Neuronal stem cell (in vitro differentiated cells): Measurements from ENCODE around the gene TNRC18.

Experiments used
- DNase-seq: peaks from one replicate; pipeline ENCODE4 v3.0.0-alpha.2; 2013; ENCODE audit warnings: low spot score
- H2AFZ ChIP-seq: one replicate; pipeline ENCODE4 v1.6.1; 2013; ENCODE audit warnings: mild to moderate bottlenecking, low read length, inconsistent platforms
- H2AK5ac ChIP-seq: 2 replicates; pipeline ENCODE4 v1.6.1; 2013; ENCODE audit warnings: low read depth, mild to moderate bottlenecking, inconsistent platforms, low read length, moderate library complexity, mixed read lengths
- H2BK120ac ChIP-seq: 2 replicates; pipeline ENCODE4 v1.6.1; 2013; ENCODE audit warnings: low read depth, mild to moderate bottlenecking, inconsistent platforms, low read length, moderate library complexity, mixed read lengths
- H2BK12ac ChIP-seq: one replicate; pipeline ENCODE4 v1.6.1; 2013; ENCODE audit warnings: low read length, inconsistent platforms
- H2BK15ac ChIP-seq: 2 replicates; pipeline ENCODE4 v1.6.1; 2013; ENCODE audit warnings: mild to moderate bottlenecking, low read length, inconsistent platforms, mixed read lengths
- H2BK5ac ChIP-seq: one replicate; pipeline ENCODE4 v1.6.1; 2013; ENCODE audit warnings: inconsistent platforms, mild to moderate bottlenecking, low read length, moderate library complexity
- H3K14ac ChIP-seq: one replicate; pipeline ENCODE4 v1.6.1; 2013; ENCODE audit warnings: low read length, inconsistent platforms
- H3K18ac ChIP-seq: 2 replicates; pipeline ENCODE4 v1.6.1; 2013; ENCODE audit warnings: low read length, inconsistent platforms
- H3K23ac ChIP-seq: 2 replicates; pipeline ENCODE4 v1.6.1; 2013; ENCODE audit warnings: low read depth, mild to moderate bottlenecking, mixed read lengths, low read length, inconsistent platforms; ENCODE audit not compliant: poor library complexity
- H3K27ac ChIP-seq: replicated peaks from 3 replicates; pipeline ENCODE4 v1.5.1; 2013; ENCODE audit warnings: low read length, inconsistent platforms
- H3K27me3 ChIP-seq, 3 experiments: 2 replicates each; pipeline ENCODE4 v1.6.1; 2013; ENCODE audit warnings: low read length in 3 of 3, mild to moderate bottlenecking in 2 of 3, inconsistent platforms in 1 of 3, low read depth in 1 of 3, mixed read lengths in 1 of 3, moderate library complexity in 1 of 3; ENCODE audit not compliant: control insufficient read depth in 3 of 3, insufficient read depth in 3 of 3
- H3K36me3 ChIP-seq, 2 donors: replicated peaks in 1 of 2; 2 replicates each; pipeline ENCODE4 v1.6.1; 2013; ENCODE audit warnings: low read length in 2 of 2; ENCODE audit not compliant: control insufficient read depth in 2 of 2, insufficient read depth in 2 of 2
- H3K4ac ChIP-seq: 2 replicates; pipeline ENCODE4 v1.6.1; 2013; ENCODE audit warnings: inconsistent platforms, mild to moderate bottlenecking, low read length, moderate library complexity
- H3K4me1 ChIP-seq, 2 donors: 1 replicate in 1 of 2; 2 replicates in 1 of 2; pipeline ENCODE4 v1.6.1; 2013; ENCODE audit warnings: low read length in 2 of 2, low read depth in 1 of 2; ENCODE audit not compliant: control insufficient read depth in 2 of 2, insufficient read depth in 1 of 2
- H3K4me2 ChIP-seq: one replicate; pipeline ENCODE4 v1.6.1; 2013; ENCODE audit warnings: mild to moderate bottlenecking, low read length, inconsistent platforms; ENCODE audit not compliant: insufficient read depth, poor library complexity, severe bottlenecking
- H3K4me3 ChIP-seq, 2 donors: 2 replicates each; pipeline ENCODE4 v1.5.1; 2013; ENCODE audit warnings: low read length in 2 of 2, mild to moderate bottlenecking in 2 of 2, inconsistent platforms in 1 of 2, moderate library complexity in 1 of 2
- H3K79me1 ChIP-seq: one replicate; pipeline ENCODE4 v1.6.1; 2013; ENCODE audit warnings: low read depth, mild to moderate bottlenecking, inconsistent platforms, low read length, moderate library complexity
- H3K9ac ChIP-seq: one replicate; pipeline ENCODE4 v1.6.1; 2013; ENCODE audit warnings: mild to moderate bottlenecking, low read depth, low read length, inconsistent platforms; ENCODE audit not compliant: poor library complexity
- H3K9me3 ChIP-seq, 2 donors: replicated peaks in 1 of 2; 2 replicates each; pipeline versions ENCODE3 to v1.6.1; 2013; ENCODE audit warnings: low read length in 2 of 2, mild to moderate bottlenecking in 2 of 2, inconsistent platforms in 1 of 2, low read depth in 1 of 2, mixed read lengths in 1 of 2, moderate library complexity in 1 of 2; ENCODE audit not compliant: control insufficient read depth in 2 of 2, insufficient read depth in 1 of 2
- H4K8ac ChIP-seq: one replicate; pipeline ENCODE4 v1.6.1; 2013; ENCODE audit warnings: low read depth, mild to moderate bottlenecking, inconsistent platforms, low read length, moderate library complexity
- H4K91ac ChIP-seq: one replicate; pipeline ENCODE4 v1.6.1; 2013; ENCODE audit warnings: low read length, low read depth, mild to moderate bottlenecking, inconsistent platforms; ENCODE audit not compliant: poor library complexity
- WGBS, 2 donors: extraction: QIAGEN DNeasy Blood & Tissue Kit; methylation state at CpG; one replicate each; pipeline ENCODE4 v1.1.7; 2013; ENCODE audit warnings: missing lambda C conversion rate in 2 of 2, mixed read lengths in 1 of 2; ENCODE audit not compliant: insufficient read length in 2 of 2, insufficient replicate concordance in 1 of 2; ENCODE audit errors: extremely low coverage in 2 of 2; 5-methylcytosine and 5-hydroxymethylcytosine counted together

The TNRC18 gene

DNA sequence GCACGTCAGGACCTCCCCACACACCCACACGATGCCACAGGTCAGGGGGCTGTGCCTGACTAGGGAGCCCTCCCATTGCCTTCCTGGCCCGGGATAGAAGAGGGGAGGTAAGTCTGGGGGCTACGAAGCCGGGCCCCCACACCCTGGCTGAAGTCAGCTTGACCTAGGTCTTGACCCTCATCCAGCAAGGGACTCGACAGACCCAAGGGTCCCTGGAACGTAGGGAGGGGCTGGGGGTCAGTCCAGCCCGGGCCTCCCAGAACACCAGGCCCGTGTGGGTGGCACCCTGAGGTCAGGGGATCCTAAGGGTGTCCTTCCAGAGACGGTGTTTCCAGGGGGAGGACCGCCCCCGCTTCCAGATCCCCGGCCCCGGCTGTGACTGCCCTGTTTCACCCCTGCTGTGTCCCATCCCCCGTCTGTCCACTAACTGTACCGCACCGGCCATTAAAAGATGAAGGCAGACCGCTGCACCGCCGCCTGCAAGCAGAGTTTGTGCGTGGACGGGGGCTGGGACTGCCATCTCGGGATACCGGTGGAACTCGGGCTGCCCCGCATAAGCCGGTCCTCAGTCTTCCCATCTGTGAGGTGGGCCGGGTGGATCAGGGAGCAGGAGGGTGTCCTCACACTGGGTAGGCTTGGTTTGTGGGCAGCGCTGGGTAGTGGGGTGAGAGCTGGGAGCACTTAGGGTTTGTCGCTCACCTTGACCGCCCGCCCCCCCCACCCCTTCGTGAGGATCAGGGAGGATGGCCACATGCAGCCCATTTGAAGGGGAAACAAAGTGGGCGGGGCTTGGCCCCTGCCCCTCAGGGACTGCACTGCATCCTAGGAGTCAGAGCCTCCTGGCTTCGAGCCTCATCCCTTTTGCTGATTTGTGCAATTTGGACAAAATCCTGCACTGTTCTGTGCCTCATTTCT is 119.8 kb downstream of the TNRC18 start:
- Histone ChIP-seq H2AK5ac (no peak overlapping the region), H2BK12ac (no peak overlapping the region), H3K27ac (no peak overlapping the region), H3K9ac (no peak overlapping the region), H3K4ac (no peak overlapping the region), H3K4me3 (no peak overlapping the region), H3K79me1 (peaks cover 1% of the 10 kb centered on the region), H3K18ac (no peak overlapping the region), H3K14ac (no peak overlapping the region), H3K23ac (peak overlapping the region; percentile 43), H3K36me3 (peaks cover 9 to 56% of the 10 kb centered on the region in 2 donors), H2BK5ac (no peak overlapping the region), H2AFZ (no peak overlapping the region), H2BK15ac (no peak overlapping the region), H3K4me2 (no peak overlapping the region), H3K9me3 (no peaks in the 10 kb centered on the region), H3K27me3 (no peaks in the 10 kb centered on the region), H4K91ac (no peak overlapping the region), H4K8ac (peak overlapping the region; percentile 43), H3K4me1 (no peaks in the 10 kb centered on the region), H2BK120ac (no peak overlapping the region)
- DNase-seq: no peak
- no CpG with 5 or more reads among the region's 35 CpGs for WGBS, 2 donors

GRCh38 chr7:5303061-5303460 is 120.6 kb downstream of the TNRC18 start:
- no peak for DNase-seq
- Histone ChIP-seq H3K18ac (no peak overlapping the region), H3K27ac (no peak overlapping the region), H3K9me3 (no peaks in the 10 kb centered on the region), H3K79me1 (peaks cover 1% of the 10 kb centered on the region), H3K14ac (no peak overlapping the region), H3K4me3 (no peak overlapping the region), H2AK5ac (no peak overlapping the region), H3K27me3 (no peaks in the 10 kb centered on the region), H3K4me1 (no peaks in the 10 kb centered on the region), H2BK12ac (no peak overlapping the region), H2AFZ (no peak overlapping the region), H3K9ac (no peak overlapping the region), H3K23ac (no peak overlapping the region), H3K36me3 (peaks cover 9 to 58% of the 10 kb centered on the region in 2 donors), H3K4me2 (no peak overlapping the region), H4K8ac (peak overlapping the region; percentile 43), H2BK5ac (no peak overlapping the region), H2BK15ac (no peak overlapping the region), H3K4ac (no peak overlapping the region), H2BK120ac (no peak overlapping the region), H4K91ac (no peak overlapping the region)
- no CpG with 5 or more reads among the region's 18 CpGs for WGBS, 2 donors

DNA sequence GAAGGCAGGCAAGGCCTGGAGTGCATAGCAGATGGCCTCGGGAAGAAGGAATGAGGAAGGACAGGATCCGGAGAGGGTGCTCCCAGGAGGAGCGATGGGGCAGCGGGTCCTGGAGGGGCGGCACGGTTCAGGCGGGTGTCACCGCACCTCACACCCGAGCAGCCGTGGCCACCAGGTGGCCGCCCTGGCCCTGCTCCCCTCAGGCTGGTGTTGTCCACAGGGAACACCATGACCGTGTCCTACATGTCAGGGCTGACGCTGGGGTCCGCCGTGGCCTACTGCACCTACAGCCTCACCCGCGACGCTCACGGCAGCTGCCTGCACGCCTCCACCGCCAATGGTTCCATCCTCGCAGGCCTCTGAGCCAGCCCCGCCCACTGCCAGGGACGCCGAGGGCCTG is 121.1 kb downstream of the TNRC18 start:
- no peak overlapping the region for H3K4ac ChIP-seq
- H2AFZ ChIP-seq: no peak overlapping the region
- H3K9me3 ChIP-seq: no peaks in the 10 kb centered on the region
- no peaks in the 10 kb centered on the region for H3K27me3 ChIP-seq
- DNase-seq: no peak
- no peak overlapping the region for H3K27ac ChIP-seq
- no peak overlapping the region for H3K4me3 ChIP-seq
- no peak overlapping the region for H2BK5ac ChIP-seq
- H3K23ac ChIP-seq: no peak overlapping the region
- no peak overlapping the region for H2BK120ac ChIP-seq
- peaks cover 4 to 57% of the 10 kb centered on the region in 2 donors for H3K36me3 ChIP-seq
- H4K8ac ChIP-seq: no peak overlapping the region
- H3K18ac ChIP-seq: no peak overlapping the region
- no peak overlapping the region for H3K9ac ChIP-seq
- no CpG with 5 or more reads among the region's 25 CpGs for WGBS, 2 donors
- H3K79me1 ChIP-seq: peaks cover 1% of the 10 kb centered on the region
- no peak overlapping the region for H2AK5ac ChIP-seq
- no peak overlapping the region for H2BK12ac ChIP-seq
- no peak overlapping the region for H3K14ac ChIP-seq
- H3K4me2 ChIP-seq: no peak overlapping the region
- no peaks in the 10 kb centered on the region for H3K4me1 ChIP-seq
- H2BK15ac ChIP-seq: no peak overlapping the region
- no peak overlapping the region for H4K91ac ChIP-seq

- no peak overlapping the region for H2AK5ac ChIP-seq
- H3K27ac ChIP-seq: no peak overlapping the region
- no peak overlapping the region for H2BK15ac ChIP-seq
- H4K91ac ChIP-seq: no peak overlapping the region
- peak overlapping the region; percentile 38 for H3K18ac ChIP-seq
- peak overlapping the region; percentile 5 for H2BK5ac ChIP-seq
- no peak overlapping the region for H2BK120ac ChIP-seq
- no CpG with 5 or more reads among the region's 24 CpGs for WGBS, 2 donors
- H3K27me3 ChIP-seq: peaks cover 0 to 2% (median 0%) of the 10 kb centered on the region in 3 experiments
- H3K36me3 ChIP-seq: peaks cover 2 to 53% of the 10 kb centered on the region in 2 donors
- H3K9ac ChIP-seq: no peak overlapping the region
- peaks cover 1% of the 10 kb centered on the region for H3K79me1 ChIP-seq
- DNase-seq: no peak
- H3K4me1 ChIP-seq: peaks cover 0 to 10% of the 10 kb centered on the region in 2 donors
- H3K23ac ChIP-seq: peak overlapping the region; percentile 91
- no peak overlapping the region for H2AFZ ChIP-seq
- H4K8ac ChIP-seq: no peak overlapping the region
- no peak overlapping the region for H2BK12ac ChIP-seq
- no peak overlapping the region for H3K4me3 ChIP-seq
- H3K4me2 ChIP-seq: no peak overlapping the region
- H3K9me3 ChIP-seq: no peaks in the 10 kb centered on the region
- H3K4ac ChIP-seq: no peak overlapping the region
- peak overlapping the region; percentile 21 for H3K14ac ChIP-seq
Measured at GRCh38 chr7:5300366-5300765, 123.3 kb downstream of the TNRC18 start.
